Tibial nerve (tissue), 4 donors: ENCODE results near the gene CEP44.

Source experiments
- EP300 ChIP-seq, 2 donors: sonication (generic); formaldehyde crosslinking; IDR thresholded peaks; one replicate each; pipeline ENCODE4 v1.6.1; 2017; ENCODE audit warnings: antibody characterized with exemption in 2 of 2, mild to moderate bottlenecking in 1 of 2
- POLR2A ChIP-seq, 2 donors: fragments of 450-650 bp; IDR thresholded peaks; one replicate each; pipeline ENCODE4 v1.6.1; 2017; ENCODE audit warnings: antibody characterized with exemption in 2 of 2, mild to moderate bottlenecking in 2 of 2, moderate library complexity in 2 of 2
- TF ChIP-seq, protein P1 (sequence below), 5 experiments: fragments of 200-600 bp in 3 of 5; fragments of 450-650 bp in 2 of 5; sonication (generic) in 3 of 5; IDR thresholded peaks; one replicate each; pipeline ENCODE4 v1.5.1; 2016 to 2019; ENCODE audit warnings: antibody characterized with exemption in 5 of 5, mild to moderate bottlenecking in 3 of 5, moderate library complexity in 2 of 5

GRCh38 chr4:174262624-174263444 is 20.9 kb upstream of the CEP44 start:
- TF ChIP-seq POLR2A (IDR thresholded peaks at IDR 0.05) (no peak), EP300 (IDR thresholded peaks at IDR 0.05) (no peak)
- TF ChIP-seq, protein P1, sequence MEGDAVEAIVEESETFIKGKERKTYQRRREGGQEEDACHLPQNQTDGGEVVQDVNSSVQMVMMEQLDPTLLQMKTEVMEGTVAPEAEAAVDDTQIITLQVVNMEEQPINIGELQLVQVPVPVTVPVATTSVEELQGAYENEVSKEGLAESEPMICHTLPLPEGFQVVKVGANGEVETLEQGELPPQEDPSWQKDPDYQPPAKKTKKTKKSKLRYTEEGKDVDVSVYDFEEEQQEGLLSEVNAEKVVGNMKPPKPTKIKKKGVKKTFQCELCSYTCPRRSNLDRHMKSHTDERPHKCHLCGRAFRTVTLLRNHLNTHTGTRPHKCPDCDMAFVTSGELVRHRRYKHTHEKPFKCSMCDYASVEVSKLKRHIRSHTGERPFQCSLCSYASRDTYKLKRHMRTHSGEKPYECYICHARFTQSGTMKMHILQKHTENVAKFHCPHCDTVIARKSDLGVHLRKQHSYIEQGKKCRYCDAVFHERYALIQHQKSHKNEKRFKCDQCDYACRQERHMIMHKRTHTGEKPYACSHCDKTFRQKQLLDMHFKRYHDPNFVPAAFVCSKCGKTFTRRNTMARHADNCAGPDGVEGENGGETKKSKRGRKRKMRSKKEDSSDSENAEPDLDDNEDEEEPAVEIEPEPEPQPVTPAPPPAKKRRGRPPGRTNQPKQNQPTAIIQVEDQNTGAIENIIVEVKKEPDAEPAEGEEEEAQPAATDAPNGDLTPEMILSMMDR (IDR thresholded peaks at IDR 0.05), result no peak
